HEK293 (cell line): ENCODE measurements around the gene TIGD1.
A peak's percentile ranks its signal among the peaks of the same experiment; 100 is the strongest.

ENCODE experiments used
- BCL11A ChIP-seq: fragments of 450-650 bp; formaldehyde crosslinking; IDR thresholded peaks from 2 replicates; pipeline ENCODE4 v1.5.1; 2016; ENCODE audit warnings: low read depth, missing biosample characterization, missing genetic modification characterization
- GLI2 ChIP-seq: fragments of 450-650 bp; formaldehyde crosslinking; IDR thresholded peaks from 2 replicates; pipeline ENCODE4; 2017; ENCODE audit warnings: missing biosample characterization, missing genetic modification characterization, low read depth, borderline replicate concordance
- GLIS2 ChIP-seq: fragments of 450-650 bp; formaldehyde crosslinking; IDR thresholded peaks from 2 replicates; pipeline ENCODE4 v1.5.1; 2016; ENCODE audit warnings: missing biosample characterization, missing genetic modification characterization
- PATZ1 ChIP-seq: fragments of 450-650 bp; formaldehyde crosslinking; IDR thresholded peaks from 2 replicates; pipeline ENCODE4 v1.5.1; 2016; ENCODE audit warnings: missing biosample characterization, missing genetic modification characterization
- PRDM6 ChIP-seq: fragments of 450-650 bp; formaldehyde crosslinking; IDR thresholded peaks from 2 replicates; pipeline ENCODE4 v1.5.1; 2017; ENCODE audit warnings: missing biosample characterization, missing genetic modification characterization
- REST ChIP-seq: fragments of 450-650 bp; formaldehyde crosslinking; IDR thresholded peaks from 2 replicates; pipeline ENCODE4 v1.5.1; 2016; ENCODE audit warnings: missing biosample characterization, missing genetic modification characterization
- SCRT2 ChIP-seq: fragments of 450-650 bp; formaldehyde crosslinking; IDR thresholded peaks from 2 replicates; pipeline ENCODE4 v1.5.1; 2016; ENCODE audit warnings: missing biosample characterization, missing genetic modification characterization
- ZBTB20 ChIP-seq: fragments of 450-650 bp; formaldehyde crosslinking; IDR thresholded peaks from 2 replicates; pipeline ENCODE4 v1.5.1; 2016; ENCODE audit warnings: missing biosample characterization, missing genetic modification characterization
- ZBTB8A ChIP-seq: fragments of 450-650 bp; formaldehyde crosslinking; IDR thresholded peaks from 2 replicates; pipeline ENCODE4 v1.5.1; 2016; ENCODE audit warnings: missing biosample characterization, missing genetic modification characterization
- ZIC2 ChIP-seq: fragments of 450-650 bp; formaldehyde crosslinking; IDR thresholded peaks from 2 replicates; pipeline ENCODE4 v1.5.1; 2016; ENCODE audit warnings: missing biosample characterization, missing genetic modification characterization
- ZNF10 ChIP-seq: fragments of 450-650 bp; formaldehyde crosslinking; IDR thresholded peaks from 2 replicates; pipeline ENCODE4 v1.5.1; 2017; ENCODE audit warnings: missing biosample characterization, missing genetic modification characterization
- ZNF148 ChIP-seq: fragments of 450-650 bp; formaldehyde crosslinking; IDR thresholded peaks from 2 replicates; pipeline ENCODE4 v1.5.0; 2017; ENCODE audit warnings: missing biosample characterization, missing genetic modification characterization, borderline replicate concordance
- ZNF19 ChIP-seq: fragments of 450-650 bp; formaldehyde crosslinking; IDR thresholded peaks from 2 replicates; pipeline ENCODE4; 2016; ENCODE audit warnings: missing biosample characterization, missing genetic modification characterization, low read depth
- ZNF280D ChIP-seq: fragments of 450-650 bp; formaldehyde crosslinking; IDR thresholded peaks from 2 replicates; pipeline ENCODE4 v1.5.1; 2016; ENCODE audit warnings: missing biosample characterization, missing genetic modification characterization
- ZNF341 ChIP-seq: fragments of 450-650 bp; formaldehyde crosslinking; IDR thresholded peaks from 2 replicates; pipeline ENCODE4; 2016; ENCODE audit warnings: low read depth, missing biosample characterization, missing genetic modification characterization
- ZNF37A ChIP-seq: fragments of 450-650 bp; IDR thresholded peaks from 2 replicates; pipeline ENCODE4 v1.5.1; 2018; ENCODE audit warnings: missing biosample characterization, missing genetic modification characterization
- ZNF561 ChIP-seq: fragments of 450-650 bp; IDR thresholded peaks from 2 replicates; pipeline ENCODE4 v1.5.1; 2018; ENCODE audit warnings: missing biosample characterization, missing genetic modification characterization, borderline replicate concordance
- ZNF600 ChIP-seq: fragments of 450-650 bp; formaldehyde crosslinking; IDR thresholded peaks from 2 replicates; pipeline ENCODE4 v1.5.1; 2016; ENCODE audit warnings: missing biosample characterization, missing genetic modification characterization
- ZNF626 ChIP-seq: fragments of 450-650 bp; sonication (Bioruptor Pico); formaldehyde crosslinking; IDR thresholded peaks from 2 replicates; pipeline ENCODE4 v1.5.1; 2018; ENCODE audit warnings: missing biosample characterization, missing genetic modification characterization, inconsistent platforms
- ZNF776 ChIP-seq: fragments of 450-650 bp; formaldehyde crosslinking; IDR thresholded peaks from 2 replicates; pipeline ENCODE4 v1.5.0; 2017; ENCODE audit warnings: missing biosample characterization, missing genetic modification characterization, borderline replicate concordance
- ZNF777 ChIP-seq: fragments of 450-650 bp; formaldehyde crosslinking; IDR thresholded peaks from 2 replicates; pipeline ENCODE4 v1.5.1; 2017; ENCODE audit warnings: missing biosample characterization, missing genetic modification characterization, borderline replicate concordance
- ZNF785 ChIP-seq: fragments of 450-650 bp; formaldehyde crosslinking; IDR thresholded peaks from 2 replicates; pipeline ENCODE4 v1.5.1; 2016; ENCODE audit warnings: missing biosample characterization, missing genetic modification characterization
- ZSCAN30 ChIP-seq: fragments of 450-650 bp; IDR thresholded peaks from 2 replicates; pipeline ENCODE4 v1.5.1; 2018; ENCODE audit warnings: missing biosample characterization, mild to moderate bottlenecking, missing genetic modification characterization, moderate library complexity

Gene TIGD1

GRCh38 chr2:232523682-232524597 lies 26.4 kb downstream of the TIGD1 start (continued):
- peak; percentile 46; the same call in 1 of the 2 replicates for TF ChIP-seq REST (tag by site-specific recombination)
- TF ChIP-seq ZNF280D (tag by site-specific recombination), result no peak
- no peak for TF ChIP-seq ZNF37A (tag by site-specific recombination)
- no peak for TF ChIP-seq GLI2 (tag by site-specific recombination)
- peak; percentile 75; the same call in 1 of the 2 replicates for TF ChIP-seq ZNF561 (tag by site-specific recombination)
- TF ChIP-seq ZNF148, result no peak
- TF ChIP-seq ZBTB20 (tag by site-specific recombination), result peak; percentile 77; the same call in 1 of the 2 replicates
- TF ChIP-seq ZBTB8A (tag by site-specific recombination), result peak; percentile 80
- 0 out of 2 replicates have a peak, but pooled peaks have one; percentile 47 for TF ChIP-seq BCL11A (tag by site-specific recombination)
- peak; percentile 53 for TF ChIP-seq SCRT2 (tag by site-specific recombination)
- no peak for TF ChIP-seq PRDM6 (tag by site-specific recombination)
- no peak for TF ChIP-seq ZNF626 (tag by site-specific recombination)
- no peak for TF ChIP-seq ZNF776
- TF ChIP-seq GLIS2 (tag by site-specific recombination), result peak; percentile 73; the same call in 1 of the 2 replicates
- no peak for TF ChIP-seq ZNF777 (tag by site-specific recombination)
- no peak for TF ChIP-seq ZNF10 (tag by site-specific recombination)
- 0 out of 2 replicates have a peak, but pooled peaks have one; percentile 45 for TF ChIP-seq ZIC2 (tag by site-specific recombination)
- no peak for TF ChIP-seq ZNF785 (tag by site-specific recombination)
- TF ChIP-seq ZNF19 (tag by site-specific recombination), result no peak
- no peak for TF ChIP-seq ZNF341
- peak; percentile 85 for TF ChIP-seq PATZ1 (tag by site-specific recombination)
- TF ChIP-seq ZSCAN30 (tag by site-specific recombination), result 0 out of 2 replicates have a peak, but pooled peaks have one; percentile 24
- TF ChIP-seq ZNF600 (tag by site-specific recombination), result peak; percentile 96
